ENCODE data around the gene IRX3.

Gene IRX3

GRCh38 chr16:54313789-54314188 is 27.2 kb upstream of the IRX3 start:
- Histone ChIP-seq H3K4me3 (ENCODE audit: low read depth in 1 of 2, low read length in 2 of 2) (no peak overlapping the region), H3K9me3 (ENCODE audit: insufficient read depth, low read length, severe bottlenecking) (no peaks in the 10 kb centered on the region), H3K4me1 (ENCODE audit: insufficient read depth, low read length) (no peaks in the 10 kb centered on the region), H3K4me2 (ENCODE audit: insufficient read depth, low read length) (no peak overlapping the region), H3K27ac (ENCODE audit: low read length) (no peak overlapping the region), H3K79me2 (ENCODE audit: insufficient read depth, low read length) (no peaks in the 10 kb centered on the region), H2AFZ (ENCODE audit: low read depth, low read length) (no peak overlapping the region), H3K36me3 (ENCODE audit: insufficient read depth, low read length) (no peaks in the 10 kb centered on the region), H3K27me3 (ENCODE audit: insufficient read depth, low read length, poor library complexity) (no peaks in the 10 kb centered on the region), H3K9ac (ENCODE audit: low read depth, low read length) (no peak overlapping the region), H4K20me1 (ENCODE audit: insufficient read depth, low read length) (no peaks in the 10 kb centered on the region)
- TF ChIP-seq CTCF (IDR thresholded peaks at IDR 0.05; ENCODE audit: borderline replicate concordance, extremely low read depth, low read length, poor library complexity, severe bottlenecking): no peak
- TF ChIP-seq EZH2 (IDR thresholded peaks at IDR 0.05; ENCODE audit: borderline replicate concordance, low read depth, low read length, severe bottlenecking): no peak
- ATAC-seq (ENCODE audit: insufficient read depth, low read depth) (no peak), DNase-seq (no peak)

- H2AFZ ChIP-seq (ENCODE audit: low read depth, low read length): no peak overlapping the region
- H3K4me2 ChIP-seq (ENCODE audit: insufficient read depth, low read length): no peak overlapping the region
- H3K4me3 ChIP-seq (ENCODE audit: low read depth in 1 of 2, low read length in 2 of 2): no peak overlapping the region
- no peak overlapping the region for H3K9ac ChIP-seq (ENCODE audit: low read depth, low read length)
- ATAC-seq (ENCODE audit: insufficient read depth, low read depth) (no peak), DNase-seq (no peak)
- no peaks in the 10 kb centered on the region for H3K36me3 ChIP-seq (ENCODE audit: insufficient read depth, low read length)
- no peaks in the 10 kb centered on the region for H3K79me2 ChIP-seq (ENCODE audit: insufficient read depth, low read length)
- no peaks in the 10 kb centered on the region for H3K4me1 ChIP-seq (ENCODE audit: insufficient read depth, low read length)
- no peaks in the 10 kb centered on the region for H4K20me1 ChIP-seq (ENCODE audit: insufficient read depth, low read length)
- H3K27me3 ChIP-seq (ENCODE audit: insufficient read depth, low read length, poor library complexity): no peaks in the 10 kb centered on the region
- H3K27ac ChIP-seq (ENCODE audit: low read length): no peak overlapping the region
- H3K9me3 ChIP-seq (ENCODE audit: insufficient read depth, low read length, severe bottlenecking): no peaks in the 10 kb centered on the region
- no peak for TF ChIP-seq CTCF (IDR thresholded peaks at IDR 0.05; ENCODE audit: borderline replicate concordance, extremely low read depth, low read length, poor library complexity, severe bottlenecking)
These were observed 26.0 kb upstream of the IRX3 start for GRCh38 chr16:54312502-54312991.

- Histone ChIP-seq H3K4me2 (ENCODE audit: insufficient read depth, low read length) (no peak overlapping the region), H3K4me3 (ENCODE audit: low read depth in 1 of 2, low read length in 2 of 2) (no peak overlapping the region), H2AFZ (ENCODE audit: low read depth, low read length) (no peak overlapping the region), H3K36me3 (ENCODE audit: insufficient read depth, low read length) (no peaks in the 10 kb centered on the region), H3K9me3 (ENCODE audit: insufficient read depth, low read length, severe bottlenecking) (no peaks in the 10 kb centered on the region), H3K4me1 (ENCODE audit: insufficient read depth, low read length) (peaks cover 14% of the 10 kb centered on the region), H3K27ac (ENCODE audit: low read length) (no peak overlapping the region), H4K20me1 (ENCODE audit: insufficient read depth, low read length) (no peaks in the 10 kb centered on the region), H3K27me3 (ENCODE audit: insufficient read depth, low read length, poor library complexity) (no peaks in the 10 kb centered on the region), H3K9ac (ENCODE audit: low read depth, low read length) (no peak overlapping the region), H3K79me2 (ENCODE audit: insufficient read depth, low read length) (no peaks in the 10 kb centered on the region)
- no peak for ATAC-seq (ENCODE audit: insufficient read depth, low read depth)
- TF ChIP-seq EZH2 (IDR thresholded peaks at IDR 0.05; ENCODE audit: borderline replicate concordance, low read depth, low read length, severe bottlenecking) (no peak), CTCF (IDR thresholded peaks at IDR 0.05; ENCODE audit: borderline replicate concordance, extremely low read depth, low read length, poor library complexity, severe bottlenecking) (no peak)
- DNase-seq: no peak
These were observed 22.8 kb upstream of the IRX3 start for GRCh38 chr16:54309341-54309740.

GRCh38 chr16:54305080-54305479 is 18.5 kb upstream of the IRX3 start:
- Histone ChIP-seq H3K36me3 (ENCODE audit: insufficient read depth, low read length) (no peaks in the 10 kb centered on the region), H3K9me3 (ENCODE audit: insufficient read depth, low read length, severe bottlenecking) (no peaks in the 10 kb centered on the region), H3K79me2 (ENCODE audit: insufficient read depth, low read length) (no peaks in the 10 kb centered on the region), H3K9ac (ENCODE audit: low read depth, low read length) (no peak overlapping the region), H3K4me1 (ENCODE audit: insufficient read depth, low read length) (peaks cover 14% of the 10 kb centered on the region), H3K27me3 (ENCODE audit: insufficient read depth, low read length, poor library complexity) (no peaks in the 10 kb centered on the region), H4K20me1 (ENCODE audit: insufficient read depth, low read length) (no peaks in the 10 kb centered on the region), H2AFZ (ENCODE audit: low read depth, low read length) (no peak overlapping the region), H3K27ac (ENCODE audit: low read length) (no peak overlapping the region), H3K4me3 (ENCODE audit: low read depth in 1 of 2, low read length in 2 of 2) (no peak overlapping the region), H3K4me2 (ENCODE audit: insufficient read depth, low read length) (no peak overlapping the region)
- peak; percentile 87 for ATAC-seq (ENCODE audit: insufficient read depth, low read depth)
- peak; percentile 65 for DNase-seq
- TF ChIP-seq CTCF (IDR thresholded peaks at IDR 0.05; ENCODE audit: borderline replicate concordance, extremely low read depth, low read length, poor library complexity, severe bottlenecking) (no peak), EZH2 (IDR thresholded peaks at IDR 0.05; ENCODE audit: borderline replicate concordance, low read depth, low read length, severe bottlenecking) (no peak)
